GM18505 (cell line): ENCODE measurements around the gene AVPR2.

Source experiments
- ATAC-seq: cut with Tn5 transposase; IDR thresholded peaks from one replicate; pipeline ENCODE4 v1.9.1; 2021; ENCODE audit not compliant: unreplicated experiment
- POLR2A ChIP-seq: IDR thresholded peaks from 4 replicates; pipeline ENCODE4 v1.6.1; 2011; ENCODE audit warnings: borderline replicate concordance; ENCODE audit not compliant: insufficient read depth, insufficient read length; ENCODE audit errors: extremely low read depth

AVPR2 gene

GRCh38 chrX:153885208-153885787 lies 19.2 kb upstream of the AVPR2 start:
- TF ChIP-seq POLR2A = no peak
- ATAC-seq = no peak

GRCh38 chrX:153885968-153886903 lies 18.2 kb upstream of the AVPR2 start, which contains the start of gene L1CAM:
L1CAM (minus strand) TSS chrX:153886173; CDS start chrX:153875836, 10,337 bp downstream.
- ATAC-seq = no peak
- no peak for TF ChIP-seq POLR2A

GRCh38 chrX:153886915-153887314 lies 17.6 kb upstream of the AVPR2 start:
- no peak for TF ChIP-seq POLR2A
- no peak for ATAC-seq

- no peak for TF ChIP-seq POLR2A
- no peak for ATAC-seq
These were observed 17.1 kb upstream of the AVPR2 start for GRCh38 chrX:153887385-153887784.

GRCh38 chrX:153888344-153888743 lies 16.1 kb upstream of the AVPR2 start:
- no peak for TF ChIP-seq POLR2A
- ATAC-seq = no peak

GRCh38 chrX:153889123-153889522 lies 15.3 kb upstream of the AVPR2 start:
- ATAC-seq = no peak

GRCh38 chrX:153897899-153898298 lies 6.6 kb upstream of the AVPR2 start:
- ATAC-seq = no peak

More at GRCh38 chrX:153889123-153889522, 15.3 kb upstream of the AVPR2 start:
- no peak for TF ChIP-seq POLR2A

GRCh38 chrX:153900831-153901752 lies 3.4 kb upstream of the AVPR2 start:
- TF ChIP-seq POLR2A = no peak
- peak; percentile 60 for ATAC-seq

More at GRCh38 chrX:153897899-153898298, 6.6 kb upstream of the AVPR2 start:
- no peak for TF ChIP-seq POLR2A

- TF ChIP-seq POLR2A = no peak
- no peak for ATAC-seq
These were observed 2.7 kb upstream of the AVPR2 start for GRCh38 chrX:153901753-153902140.

- no peak for TF ChIP-seq POLR2A
- ATAC-seq = no peak
These were observed 2.1 kb upstream of the AVPR2 start for GRCh38 chrX:153902385-153902784.

- no peak for ATAC-seq
These were observed 1.1 kb upstream of the AVPR2 start for GRCh38 chrX:153903238-153903980.

GRCh38 chrX:153905481-153906095 lies 1.1 kb downstream of the AVPR2 start:
- TF ChIP-seq POLR2A = no peak
- ATAC-seq = no peak

More at GRCh38 chrX:153903238-153903980, 1.1 kb upstream of the AVPR2 start:
- TF ChIP-seq POLR2A = no peak
